Measurements from ENCODE around the gene SIRT4.

SIRT4 gene

GRCh38 chr12:120350576-120351350, 48.6 kb downstream of the SIRT4 start:
- H2BK120ac ChIP-seq (ENCODE audit: low read depth, low read length), result no peak overlapping the region
- no peak overlapping the region for H3K4me2 ChIP-seq (ENCODE audit: low read length, poor library complexity, severe bottlenecking)
- H3K4ac ChIP-seq (ENCODE audit: low read depth in 1 of 2, low read length in 2 of 2), result no peak overlapping the region
- no peak for DNase-seq
- peaks cover 15 to 18% of the 10 kb centered on the region in 2 experiments for H3K27me3 ChIP-seq (ENCODE audit: control insufficient read depth in 1 of 2, insufficient read depth in 1 of 2, low read length in 2 of 2)
- no peak overlapping the region for H3K14ac ChIP-seq (ENCODE audit: low read length in 2 of 2)
- peak overlapping the region; percentile 4 to 9 for H3K23ac ChIP-seq (ENCODE audit: low read length in 2 of 2)
- no peak overlapping the region for H2BK5ac ChIP-seq (ENCODE audit: low read depth, low read length, poor library complexity, severe bottlenecking)
- H2AK5ac ChIP-seq (ENCODE audit: low read length, severe bottlenecking), result no peak overlapping the region
- H3K4me3 ChIP-seq (ENCODE audit: insufficient read depth in 1 of 2, low read depth in 1 of 2, low read length in 2 of 2), result no peak overlapping the region
- 91% methylated on average over 17 of the region's 19 CpGs for WGBS
- H2BK12ac ChIP-seq (ENCODE audit: low read length in 2 of 2), result no peak overlapping the region
- H3K4me1 ChIP-seq (ENCODE audit: control insufficient read depth, insufficient read depth, low read depth, low read length), result no peaks in the 10 kb centered on the region
- no peak overlapping the region for H3K27ac ChIP-seq (ENCODE audit: low read length, poor library complexity, severe bottlenecking)
- no peak overlapping the region for H4K91ac ChIP-seq (ENCODE audit: low read length)
- H4K8ac ChIP-seq (ENCODE audit: low read length), result no peak overlapping the region
- H3K9me3 ChIP-seq (ENCODE audit: control insufficient read depth, low read length), result no peaks in the 10 kb centered on the region
- H3K79me1 ChIP-seq (replicated peaks; ENCODE audit: low read length, poor library complexity, severe bottlenecking), result no peaks in the 10 kb centered on the region
- H3K18ac ChIP-seq (ENCODE audit: low read depth in 1 of 2, low read length in 2 of 2), result no peak overlapping the region
- H3K36me3 ChIP-seq (ENCODE audit: control insufficient read depth in 1 of 2, insufficient read depth in 2 of 2, low read depth in 1 of 2, low read length in 2 of 2), result no peaks in the 10 kb centered on the region
- H3K9ac ChIP-seq (ENCODE audit: low read length), result no peak overlapping the region
- H2BK15ac ChIP-seq (ENCODE audit: low read depth, poor library complexity, severe bottlenecking), result no peak overlapping the region
- H2AFZ ChIP-seq (ENCODE audit: low read depth, low read length), result no peak overlapping the region

- H4K8ac ChIP-seq (ENCODE audit: low read length), result no peak overlapping the region
These were observed 50.0 kb downstream of the SIRT4 start for GRCh38 chr12:120352117-120352516.

GRCh38 chr12:120353136-120353535, 51.0 kb downstream of the SIRT4 start:
- H3K23ac ChIP-seq (ENCODE audit: low read length in 2 of 2), result no peak overlapping the region
- no peak overlapping the region for H2AFZ ChIP-seq (ENCODE audit: low read depth, low read length)
- no peak overlapping the region for H2BK5ac ChIP-seq (ENCODE audit: low read depth, low read length, poor library complexity, severe bottlenecking)
- no peak overlapping the region for H4K91ac ChIP-seq (ENCODE audit: low read length)
- no peak overlapping the region for H2BK15ac ChIP-seq (ENCODE audit: low read depth, poor library complexity, severe bottlenecking)
- H3K9ac ChIP-seq (ENCODE audit: low read length), result no peak overlapping the region
- H3K27ac ChIP-seq (ENCODE audit: low read length, poor library complexity, severe bottlenecking), result no peak overlapping the region
- no peak overlapping the region for H3K4me2 ChIP-seq (ENCODE audit: low read length, poor library complexity, severe bottlenecking)
- H4K8ac ChIP-seq (ENCODE audit: low read length), result no peak overlapping the region
- H3K4me1 ChIP-seq (ENCODE audit: control insufficient read depth, insufficient read depth, low read depth, low read length), result peaks cover 5% of the 10 kb centered on the region
- DNase-seq, result no peak
- no peak overlapping the region for H2AK5ac ChIP-seq (ENCODE audit: low read length, severe bottlenecking)
- H3K18ac ChIP-seq (ENCODE audit: low read depth in 1 of 2, low read length in 2 of 2), result no peak overlapping the region
- H2BK120ac ChIP-seq (ENCODE audit: low read depth, low read length), result no peak overlapping the region
- H3K36me3 ChIP-seq (ENCODE audit: control insufficient read depth in 1 of 2, insufficient read depth in 2 of 2, low read depth in 1 of 2, low read length in 2 of 2), result no peaks in the 10 kb centered on the region
- H3K79me1 ChIP-seq (replicated peaks; ENCODE audit: low read length, poor library complexity, severe bottlenecking), result no peaks in the 10 kb centered on the region
- WGBS, result 98% methylated on average over 6 of the region's 6 CpGs
- H3K14ac ChIP-seq (ENCODE audit: low read length in 2 of 2), result no peak overlapping the region
- H3K9me3 ChIP-seq (ENCODE audit: control insufficient read depth, low read length), result no peaks in the 10 kb centered on the region
- no peak overlapping the region for H2BK12ac ChIP-seq (ENCODE audit: low read length in 2 of 2)
- no peak overlapping the region for H3K4ac ChIP-seq (ENCODE audit: low read depth in 1 of 2, low read length in 2 of 2)
- H3K4me3 ChIP-seq (ENCODE audit: insufficient read depth in 1 of 2, low read depth in 1 of 2, low read length in 2 of 2), result no peak overlapping the region
- H3K27me3 ChIP-seq (ENCODE audit: control insufficient read depth in 1 of 2, insufficient read depth in 1 of 2, low read length in 2 of 2), result peaks cover 6 to 16% of the 10 kb centered on the region in 2 experiments

More at GRCh38 chr12:120352117-120352516, 50.0 kb downstream of the SIRT4 start:
- Histone ChIP-seq H2BK5ac (ENCODE audit: low read depth, low read length, poor library complexity, severe bottlenecking) (no peak overlapping the region), H3K9ac (ENCODE audit: low read length) (no peak overlapping the region), H3K4me3 (ENCODE audit: insufficient read depth in 1 of 2, low read depth in 1 of 2, low read length in 2 of 2) (no peak overlapping the region), H3K36me3 (ENCODE audit: control insufficient read depth in 1 of 2, insufficient read depth in 2 of 2, low read depth in 1 of 2, low read length in 2 of 2) (no peaks in the 10 kb centered on the region), H2BK12ac (ENCODE audit: low read length in 2 of 2) (no peak overlapping the region), H2AK5ac (ENCODE audit: low read length, severe bottlenecking) (no peak overlapping the region), H3K14ac (ENCODE audit: low read length in 2 of 2) (no peak overlapping the region), H3K27me3 (ENCODE audit: control insufficient read depth in 1 of 2, insufficient read depth in 1 of 2, low read length in 2 of 2) (peaks cover 15 to 18% of the 10 kb centered on the region in 2 experiments), H3K23ac (ENCODE audit: low read length in 2 of 2) (no peak overlapping the region), H2BK120ac (ENCODE audit: low read depth, low read length) (no peak overlapping the region), H3K79me1 (replicated peaks; ENCODE audit: low read length, poor library complexity, severe bottlenecking) (no peaks in the 10 kb centered on the region), H3K4ac (ENCODE audit: low read depth in 1 of 2, low read length in 2 of 2) (no peak overlapping the region), H2AFZ (ENCODE audit: low read depth, low read length) (no peak overlapping the region), H4K91ac (ENCODE audit: low read length) (no peak overlapping the region), H3K4me1 (ENCODE audit: control insufficient read depth, insufficient read depth, low read depth, low read length) (peaks cover 4% of the 10 kb centered on the region), H3K4me2 (ENCODE audit: low read length, poor library complexity, severe bottlenecking) (no peak overlapping the region), H3K18ac (ENCODE audit: low read depth in 1 of 2, low read length in 2 of 2) (no peak overlapping the region), H3K27ac (ENCODE audit: low read length, poor library complexity, severe bottlenecking) (no peak overlapping the region), H2BK15ac (ENCODE audit: low read depth, poor library complexity, severe bottlenecking) (no peak overlapping the region), H3K9me3 (ENCODE audit: control insufficient read depth, low read length) (no peaks in the 10 kb centered on the region)
- DNase-seq, result peak; percentile 54
- 77% methylated on average over 2 of the region's 5 CpGs for WGBS

GRCh38 chr12:120353556-120354317, 51.6 kb downstream of the SIRT4 start:
- Histone ChIP-seq H2BK120ac (ENCODE audit: low read depth, low read length) (no peak overlapping the region), H3K18ac (ENCODE audit: low read depth in 1 of 2, low read length in 2 of 2) (no peak overlapping the region), H2AFZ (ENCODE audit: low read depth, low read length) (no peak overlapping the region), H3K23ac (ENCODE audit: low read length in 2 of 2) (no peak overlapping the region), H3K14ac (ENCODE audit: low read length in 2 of 2) (no peak overlapping the region), H2BK15ac (ENCODE audit: low read depth, poor library complexity, severe bottlenecking) (no peak overlapping the region), H3K27me3 (ENCODE audit: control insufficient read depth in 1 of 2, insufficient read depth in 1 of 2, low read length in 2 of 2) (peaks cover 6 to 19% of the 10 kb centered on the region in 2 experiments), H3K36me3 (ENCODE audit: control insufficient read depth in 1 of 2, insufficient read depth in 2 of 2, low read depth in 1 of 2, low read length in 2 of 2) (no peaks in the 10 kb centered on the region), H3K4me2 (ENCODE audit: low read length, poor library complexity, severe bottlenecking) (no peak overlapping the region), H4K91ac (ENCODE audit: low read length) (no peak overlapping the region), H3K4me3 (ENCODE audit: insufficient read depth in 1 of 2, low read depth in 1 of 2, low read length in 2 of 2) (no peak overlapping the region), H4K8ac (ENCODE audit: low read length) (no peak overlapping the region), H2BK12ac (ENCODE audit: low read length in 2 of 2) (no peak overlapping the region), H3K9ac (ENCODE audit: low read length) (no peak overlapping the region), H3K27ac (ENCODE audit: low read length, poor library complexity, severe bottlenecking) (no peak overlapping the region), H3K4me1 (ENCODE audit: control insufficient read depth, insufficient read depth, low read depth, low read length) (peaks cover 5% of the 10 kb centered on the region), H3K79me1 (replicated peaks; ENCODE audit: low read length, poor library complexity, severe bottlenecking) (no peaks in the 10 kb centered on the region), H3K4ac (ENCODE audit: low read depth in 1 of 2, low read length in 2 of 2) (no peak overlapping the region), H3K9me3 (ENCODE audit: control insufficient read depth, low read length) (no peaks in the 10 kb centered on the region), H2AK5ac (ENCODE audit: low read length, severe bottlenecking) (no peak overlapping the region), H2BK5ac (ENCODE audit: low read depth, low read length, poor library complexity, severe bottlenecking) (no peak overlapping the region)
- WGBS, result 94% methylated on average over 4 of the region's 4 CpGs
- DNase-seq, result no peak
